HG03159 (cell line): Measurements from ENCODE around the gene TCHHL1.
"Not testable (repeated sequence)": the region's sequence is repeated elsewhere in the genome, so short reads cannot be mapped to it uniquely, and the experiment has no call there.

Experiments used
- ATAC-seq: cut with Tn5 transposase; IDR thresholded peaks from one replicate; pipeline ENCODE4 v1.9.1; 2021; ENCODE audit warnings: mild to moderate bottlenecking, moderate library complexity; ENCODE audit not compliant: unreplicated experiment

The TCHHL1 gene

GRCh38 chr1:152096931-152097330 is 8.1 kb upstream of the TCHHL1 start:
- no peak for ATAC-seq

DNA sequence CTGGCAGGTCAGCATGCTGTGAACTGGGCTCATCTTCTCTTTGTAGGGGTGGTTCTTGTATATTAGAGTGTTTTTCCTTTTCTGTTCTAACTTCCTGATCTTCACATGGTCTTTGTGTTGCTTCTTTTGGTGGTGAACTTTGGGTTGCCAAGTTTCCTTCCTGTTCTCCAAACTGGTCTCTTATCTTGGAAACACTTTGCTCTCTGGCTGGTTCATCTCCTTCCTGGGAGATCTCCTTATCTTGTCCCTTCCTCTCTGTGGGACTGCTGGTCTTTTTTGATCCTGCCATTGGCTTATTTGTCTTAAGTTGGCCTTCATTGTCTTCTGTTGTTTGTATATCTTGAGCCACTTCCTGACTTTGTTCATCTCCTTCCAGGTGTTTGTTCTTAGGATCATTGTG is 2.1 kb downstream of the TCHHL1 start:
- no peak for ATAC-seq

- ATAC-seq, result no peak
These were observed 4.0 kb downstream of the TCHHL1 start for GRCh38 chr1:152084853-152085252.

GRCh38 chr1:152081026-152081425 is 7.8 kb downstream of the TCHHL1 start:
- not testable (repeated sequence) for ATAC-seq

DNA sequence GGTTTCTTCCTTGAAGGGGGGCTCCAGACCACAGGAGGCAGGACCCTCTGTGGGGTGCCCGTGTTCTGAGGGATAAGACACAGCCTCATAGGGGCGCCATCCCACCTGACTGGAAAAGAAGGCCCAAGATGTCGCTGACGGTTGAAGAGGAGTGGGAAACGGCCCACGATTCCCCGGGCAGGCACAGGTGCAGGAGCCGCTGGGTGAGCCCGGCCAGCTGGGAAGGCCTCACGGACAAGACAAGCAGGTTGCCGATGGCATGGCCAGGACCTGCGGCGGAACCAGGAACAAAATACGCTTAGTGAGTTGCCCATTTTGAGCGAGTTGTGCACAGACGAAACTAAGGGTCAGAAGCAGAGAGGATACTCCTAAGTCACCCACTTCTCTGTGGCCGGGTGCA is 8.4 kb downstream of the TCHHL1 start:
- not testable (repeated sequence) for ATAC-seq

GRCh38 chr1:152078831-152079441 is 9.9 kb downstream of the TCHHL1 start:
- ATAC-seq, result no peak

DNA sequence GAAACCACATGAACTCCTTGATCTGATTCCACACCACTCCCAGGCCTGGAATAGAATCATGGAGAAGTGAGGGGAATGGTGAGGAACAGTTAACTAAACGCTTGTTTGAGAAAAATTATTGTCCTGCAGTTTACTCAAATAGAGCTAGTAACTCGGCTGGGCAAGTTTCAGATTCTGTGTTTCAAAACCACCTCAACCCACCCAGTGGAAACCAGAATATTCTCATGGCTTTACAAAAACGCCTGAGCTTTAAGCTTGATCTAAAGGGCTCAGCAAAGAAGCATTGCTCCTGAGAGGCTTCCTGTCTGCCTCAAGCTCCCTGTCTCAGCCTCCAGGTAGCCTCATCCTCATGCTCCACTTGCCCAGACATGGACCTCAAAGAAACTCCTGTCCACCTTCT is 16.6 kb downstream of the TCHHL1 start:
- ATAC-seq, result no peak

DNA sequence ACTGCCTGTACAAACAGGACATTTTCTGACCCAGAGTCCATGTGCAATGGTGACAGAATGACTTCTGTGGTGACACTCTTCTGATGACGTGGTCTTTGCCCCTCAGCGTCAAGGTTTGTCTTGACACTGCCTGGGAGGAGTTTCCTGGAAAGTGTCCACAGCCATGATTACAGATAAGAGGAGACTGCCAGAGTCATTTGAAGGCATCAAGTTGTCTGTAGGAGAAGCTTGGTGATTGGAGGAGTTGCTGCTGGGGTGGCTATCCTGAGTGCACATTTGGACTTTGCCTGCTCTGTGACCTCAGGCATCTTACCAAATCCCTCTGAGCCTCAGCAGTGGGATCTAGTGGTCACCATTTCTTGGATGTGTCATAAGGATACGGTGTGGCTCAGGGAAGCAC is 17.7 kb downstream of the TCHHL1 start:
- no peak for ATAC-seq

- ATAC-seq, result no peak
These were observed 20.9 kb downstream of the TCHHL1 start for GRCh38 chr1:152067929-152068328.

DNA sequence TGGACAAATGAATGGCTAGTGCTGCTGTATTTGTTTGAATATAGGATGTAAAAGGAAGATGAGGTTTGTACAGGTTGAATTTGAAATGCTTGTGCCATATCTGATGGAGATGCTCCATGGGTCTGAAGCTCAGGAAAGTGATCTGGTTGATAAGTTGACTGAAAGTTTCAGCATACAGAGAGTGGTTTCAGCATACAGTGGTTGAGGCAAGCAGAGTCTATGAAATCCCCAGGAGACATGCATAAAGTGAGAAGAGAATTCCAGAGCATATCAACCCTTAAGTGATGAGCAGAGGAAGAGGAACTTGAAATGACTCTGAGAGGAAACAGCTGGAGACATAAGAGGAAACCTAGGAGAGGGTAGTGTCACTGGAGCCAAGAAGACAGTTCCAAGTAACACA is 21.7 kb downstream of the TCHHL1 start:
- no peak for ATAC-seq

DNA sequence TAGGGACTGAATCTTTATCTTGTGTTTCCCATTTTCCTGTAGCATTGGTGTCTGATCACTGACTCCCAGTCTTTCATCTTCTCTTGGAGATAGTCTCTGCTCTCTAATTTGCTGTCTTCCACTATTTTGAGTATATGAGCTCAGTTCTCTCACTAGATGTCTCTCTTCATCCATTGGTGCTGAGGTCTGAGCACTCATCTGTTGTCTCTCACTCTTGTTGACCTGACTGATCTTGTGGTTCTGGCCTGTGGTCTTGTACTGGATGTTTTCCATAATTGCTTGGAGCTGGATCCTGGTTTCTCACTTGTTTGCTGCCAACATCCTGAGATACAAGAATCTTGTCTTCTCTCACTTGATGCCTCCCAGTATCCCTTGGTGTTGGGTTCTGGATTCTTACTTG is 26.9 kb downstream of the TCHHL1 start:
- no peak for ATAC-seq

DNA sequence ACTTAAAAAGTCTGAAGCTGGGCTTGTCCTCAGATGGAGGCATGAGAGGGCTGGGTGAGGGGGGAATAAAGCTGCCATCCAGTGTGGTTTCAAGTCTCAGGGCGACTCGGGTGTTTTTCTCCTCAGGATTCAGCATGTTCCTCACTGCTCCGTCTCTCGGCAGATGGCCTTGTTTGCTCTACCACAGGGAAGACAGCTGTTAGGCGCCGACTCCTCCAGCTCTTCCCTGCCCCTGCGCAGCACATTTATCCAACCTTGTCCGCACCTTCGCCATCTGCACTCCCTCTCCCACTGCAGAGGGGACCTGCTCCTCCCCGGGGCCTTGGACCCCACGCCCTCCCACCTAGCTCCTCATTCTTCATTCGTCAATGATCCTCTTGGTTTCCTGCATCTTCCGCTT is 35.5 kb downstream of the TCHHL1 start:
- no peak for ATAC-seq

- ATAC-seq, result no peak
These were observed 36.3 kb downstream of the TCHHL1 start for GRCh38 chr1:152052606-152053005.

DNA sequence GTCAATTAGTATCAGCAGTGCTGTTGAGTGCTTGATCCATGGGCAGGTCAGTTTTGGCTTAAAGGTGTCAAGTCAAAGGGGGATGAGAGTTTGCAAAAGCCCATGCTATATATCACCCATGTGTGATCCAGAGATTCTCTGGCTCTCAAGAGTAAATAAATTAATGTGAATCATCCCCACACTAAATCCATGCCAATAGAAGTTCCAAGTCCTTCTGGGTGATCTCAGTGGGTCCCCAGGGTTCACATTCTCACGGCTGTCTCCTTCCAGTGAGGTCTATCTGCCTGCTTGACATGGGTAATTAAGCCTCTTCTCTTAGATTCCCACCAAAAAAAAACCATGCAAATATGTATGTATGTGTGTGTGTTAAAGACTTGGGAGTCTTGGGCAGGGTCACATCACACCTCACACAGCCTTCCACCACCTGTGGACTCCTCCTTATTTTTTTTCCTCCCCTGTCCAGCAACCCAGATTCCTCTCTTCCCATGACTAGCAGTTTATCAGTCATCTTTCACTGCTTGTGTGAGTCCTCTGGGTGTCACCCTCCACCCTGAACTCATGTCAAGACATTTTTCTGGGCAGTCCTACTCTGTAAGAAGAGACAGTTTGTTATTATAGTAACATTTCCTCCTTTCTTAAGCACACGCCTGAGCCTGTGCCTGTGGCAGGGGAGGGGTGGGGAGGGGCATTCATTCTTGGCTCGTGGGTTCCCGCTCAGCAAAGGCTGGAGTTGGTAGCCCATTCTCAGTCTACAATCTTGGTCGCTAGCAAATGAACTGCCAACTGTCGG is 37.8 kb downstream of the TCHHL1 start:
- no peak for ATAC-seq

DNA sequence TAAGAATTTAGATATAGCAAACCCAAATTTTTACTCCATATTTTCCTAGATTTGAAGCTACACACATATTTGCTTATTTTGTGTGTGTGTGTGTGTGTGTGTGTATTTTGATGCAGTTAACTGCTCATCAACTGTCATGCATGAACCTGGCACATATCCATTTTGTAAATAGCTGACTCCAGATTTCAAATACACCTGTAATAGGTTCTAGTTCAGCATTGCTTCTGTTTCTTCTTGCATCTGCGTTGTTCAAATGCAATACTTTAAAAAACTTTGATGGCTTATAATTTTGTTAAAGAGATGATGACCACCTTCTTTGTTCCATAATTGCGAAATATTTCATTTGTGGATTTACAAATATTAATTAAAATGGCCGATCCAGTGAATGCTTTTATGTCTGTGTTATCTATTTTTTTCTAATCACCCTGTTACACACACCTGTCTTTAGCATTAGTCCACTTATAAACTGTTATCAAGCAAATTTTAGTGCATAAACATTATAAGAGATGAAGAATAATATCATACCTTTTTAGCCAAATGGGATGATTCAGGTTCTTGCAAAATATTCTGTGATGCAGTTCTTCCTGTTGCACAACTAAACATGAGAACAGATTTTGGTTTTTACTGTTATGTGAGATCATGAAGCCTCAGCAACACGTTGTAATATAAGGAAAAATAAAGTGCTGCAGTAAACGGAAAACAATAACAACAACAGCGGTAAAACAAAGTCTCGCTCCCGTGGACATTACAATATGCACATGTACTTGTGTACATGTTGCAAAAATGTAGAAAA is 39.4 kb downstream of the TCHHL1 start:
- ATAC-seq, result no peak

DNA sequence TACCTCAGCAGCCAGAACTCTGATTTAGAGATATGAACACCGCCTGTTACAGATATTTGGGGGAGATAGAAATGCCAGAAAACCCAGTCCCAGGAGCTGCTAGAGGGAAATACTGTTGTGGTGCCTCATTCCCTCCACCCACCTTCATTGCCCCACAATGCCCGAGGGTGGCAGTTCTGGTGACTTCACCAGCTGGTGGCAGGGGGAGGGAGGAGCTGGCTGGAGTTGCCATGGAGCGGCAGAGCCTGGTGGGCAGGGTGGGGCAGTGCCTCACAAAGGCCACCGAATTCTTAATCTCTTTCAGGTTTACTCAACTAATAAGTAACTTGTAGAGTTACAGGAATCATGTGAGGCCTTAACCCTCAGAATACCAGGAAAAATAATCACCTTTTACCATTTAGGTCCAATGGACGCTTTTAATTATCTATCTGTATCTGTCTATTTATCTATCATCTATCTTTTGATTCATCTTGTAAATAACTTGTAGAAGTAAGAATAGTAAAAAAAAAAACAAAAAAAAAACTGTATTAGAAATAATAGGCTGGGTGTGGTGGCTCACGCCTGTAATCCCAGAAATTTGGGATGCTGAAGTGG is 40.4 kb downstream of the TCHHL1 start:
- ATAC-seq, result peak; percentile 2

- peak; percentile 90 for ATAC-seq
These were observed 41.0 kb downstream of the TCHHL1 start for GRCh38 chr1:152047730-152048415.

GRCh38 chr1:152047413-152047729 is 41.5 kb downstream of the TCHHL1 start:
- ATAC-seq, result no peak

- no peak for ATAC-seq
These were observed 44.5 kb downstream of the TCHHL1 start for GRCh38 chr1:152044386-152044785.

GRCh38 chr1:152043870-152044269 is 45.0 kb downstream of the TCHHL1 start:
- no peak for ATAC-seq

GRCh38 chr1:152042030-152042429 is 46.8 kb downstream of the TCHHL1 start:
- no peak for ATAC-seq
